GM23338 (cell line): Measurements from ENCODE around the gene ATXN1L. TPM values are rescaled to one million over a fixed set of nuclear protein-coding genes. Genes with fewer than 3 reads are reported as not detected.

Experiments used
- ATAC-seq: fragments of 200-7000 bp; cut with Tn5 transposase; 3 replicates; pipeline ENCODE4 v1.9.1; 2020
- DNase-seq: peaks from one replicate; pipeline ENCODE4 v3.0.0-alpha.2; 2015; ENCODE audit warnings: low spot score
- H2AFZ ChIP-seq: fragments of 200-600 bp; sonication (generic); 2 replicates; pipeline ENCODE4 v1.8.0; 2016; ENCODE audit warnings: antibody characterized with exemption, mild to moderate bottlenecking, moderate library complexity
- H3F3A ChIP-seq: fragments of 200-600 bp; sonication (generic); replicated peaks from 2 replicates; pipeline ENCODE4 v1.8.0; 2017; ENCODE audit warnings: antibody characterized with exemption, mixed run types, low read depth
- H3K27ac ChIP-seq: fragments of 200-600 bp; sonication (generic); 2 replicates; pipeline ENCODE4 v1.6.1; 2016; ENCODE audit warnings: low read depth
- H3K27me3 ChIP-seq: fragments of 200-600 bp; sonication (generic); 2 replicates; pipeline ENCODE4 v1.8.0; 2016; ENCODE audit warnings: mild to moderate bottlenecking, mixed run types, moderate library complexity; ENCODE audit not compliant: insufficient read depth
- H3K36me3 ChIP-seq: fragments of 200-600 bp; sonication (generic); 2 replicates; pipeline ENCODE4 v1.8.0; 2016; ENCODE audit warnings: mild to moderate bottlenecking; ENCODE audit not compliant: insufficient read depth
- H3K4me1 ChIP-seq: fragments of 200-600 bp; sonication (generic); 2 replicates; pipeline ENCODE4 v1.8.0; 2016; ENCODE audit warnings: mild to moderate bottlenecking, moderate library complexity; ENCODE audit not compliant: insufficient read depth
- H3K4me2 ChIP-seq: fragments of 200-600 bp; sonication (generic); 2 replicates; pipeline ENCODE4 v1.7.1; 2017; ENCODE audit warnings: mixed run types
- H3K4me3 ChIP-seq: fragments of 200-600 bp; sonication (generic); 2 replicates; pipeline ENCODE4 v1.6.1; 2016; ENCODE audit warnings: mixed run types
- H3K79me2 ChIP-seq: fragments of 200-600 bp; sonication (generic); replicated peaks from 2 replicates; pipeline ENCODE4 v1.8.0; 2017; ENCODE audit warnings: mild to moderate bottlenecking; ENCODE audit not compliant: insufficient read depth
- H3K9me2 ChIP-seq: fragments of 200-600 bp; sonication (generic); 2 replicates; pipeline ENCODE4 v1.8.0; 2017; ENCODE audit not compliant: insufficient read depth
- H4K20me1 ChIP-seq: fragments of 200-600 bp; sonication (generic); replicated peaks from 2 replicates; pipeline ENCODE4 v1.8.0; 2017; ENCODE audit warnings: mild to moderate bottlenecking; ENCODE audit not compliant: insufficient read depth
- H3K27ac Mint-ChIP-seq: 2 replicates; pipeline ENCODE4 v1.8.0; 2020; ENCODE audit warnings: inconsistent platforms, mild to moderate bottlenecking, moderate library complexity, mixed read lengths
- H3K27me3 Mint-ChIP-seq: 3 replicates; pipeline ENCODE4 v1.8.0; 2022; ENCODE audit warnings: low read depth, mild to moderate bottlenecking, moderate library complexity, mixed read lengths, inconsistent platforms; ENCODE audit not compliant: insufficient read depth, poor library complexity
- H3K36me3 Mint-ChIP-seq: 3 replicates; pipeline ENCODE4 v1.8.0; 2021; ENCODE audit warnings: low read depth, mild to moderate bottlenecking, inconsistent platforms, moderate library complexity, mixed read lengths
- H3K4me1 Mint-ChIP-seq: 3 replicates; pipeline ENCODE4 v1.8.0; 2020; ENCODE audit warnings: mild to moderate bottlenecking, inconsistent platforms, mixed read lengths
- H3K4me3 Mint-ChIP-seq: 3 replicates; pipeline ENCODE4 v1.8.0; 2021; ENCODE audit warnings: moderate library complexity, mild to moderate bottlenecking, inconsistent platforms, mixed read lengths
- H3K9me3 Mint-ChIP-seq: 3 replicates; pipeline ENCODE4 v1.8.0; 2020; ENCODE audit warnings: moderate library complexity, mild to moderate bottlenecking, inconsistent platforms, mixed read lengths
- CREB1 ChIP-seq: fragments of 250-450 bp; sonication (Bioruptor Pico); IDR thresholded peaks from 2 replicates; pipeline ENCODE4 v1.5.0; 2020; ENCODE audit warnings: low read depth, mild to moderate bottlenecking, moderate library complexity
- CTCF ChIP-seq, 2 experiments: fragments of 200-600 bp in 1 of 2; sonication (generic) in 1 of 2; conservative IDR thresholded peaks; 2 replicates each; pipeline versions ENCODE4 v1.5.1 to v1.6.1; 2016 to 2017; ENCODE audit warnings: antibody characterized with exemption in 2 of 2, low read depth in 2 of 2, mild to moderate bottlenecking in 2 of 2, moderate library complexity in 1 of 2
- ETS1 ChIP-seq: IDR thresholded peaks from 2 replicates; pipeline ENCODE4 v1.6.1; 2016; ENCODE audit warnings: antibody characterized with exemption
- EZH2 ChIP-seq: fragments of 200-600 bp; sonication (generic); IDR thresholded peaks from one replicate; pipeline ENCODE4 v1.8.0; 2017; ENCODE audit warnings: antibody characterized with exemption, mild to moderate bottlenecking, low read depth; ENCODE audit not compliant: unreplicated experiment
- EZH2phosphoT487 ChIP-seq: fragments of 200-600 bp; sonication (generic); IDR thresholded peaks from one replicate; pipeline ENCODE4 v1.8.1; 2018; ENCODE audit warnings: antibody characterized with exemption; ENCODE audit not compliant: unreplicated experiment
- JUNB ChIP-seq: IDR thresholded peaks from one replicate; pipeline ENCODE4 v1.6.1; 2016; ENCODE audit warnings: antibody characterized with exemption; ENCODE audit not compliant: unreplicated experiment
- NANOG ChIP-seq: IDR thresholded peaks from 2 replicates; pipeline ENCODE4 v1.6.1; 2016; ENCODE audit warnings: antibody characterized with exemption, borderline replicate concordance
- POLR2AphosphoS5 ChIP-seq: IDR thresholded peaks from 2 replicates; pipeline ENCODE4 v1.6.1; 2016; ENCODE audit warnings: antibody characterized with exemption, low read depth
- REST ChIP-seq: IDR thresholded peaks from one replicate; pipeline ENCODE4 v1.6.1; 2018; ENCODE audit warnings: antibody characterized with exemption; ENCODE audit not compliant: unreplicated experiment
- STAT1 ChIP-seq: IDR thresholded peaks from one replicate; pipeline ENCODE4 v1.6.1; 2016; ENCODE audit warnings: antibody characterized with exemption; ENCODE audit not compliant: unreplicated experiment
- ZNF114 ChIP-seq: fragments of 250-450 bp; sonication (Bioruptor Pico); IDR thresholded peaks from 2 replicates; pipeline ENCODE4 v1.5.0; 2020; ENCODE audit warnings: mild to moderate bottlenecking, moderate library complexity
- ZNF331 ChIP-seq: fragments of 250-450 bp; sonication (Bioruptor Pico); IDR thresholded peaks from 2 replicates; pipeline ENCODE4 v1.5.0; 2020; ENCODE audit warnings: low read depth, mild to moderate bottlenecking, moderate library complexity
- ZNF462 ChIP-seq: fragments of 250-450 bp; sonication (Bioruptor Pico); IDR thresholded peaks from 2 replicates; pipeline ENCODE4 v1.5.0; 2020; ENCODE audit warnings: mild to moderate bottlenecking, moderate library complexity
- polyA plus RNA-seq: library from polyadenylated mRNA; unstranded; fragments of >200 nt; fragmentation: Nextera tagmentation; extraction: Ambion mirVana; gene quantifications from 2 replicates; pipeline ENCODE4 v1.2.1, GENCODE V29; 2016
- total RNA-seq: library from RNA; depleted of rRNA; stranded (reverse); fragments of >200 nt; shearing (Covaris generic); gene quantifications from 2 replicates; pipeline ENCODE4 v1.2.3, GENCODE V29; 2014

ATXN1L gene
- total and polyA plus RNA-seq, 2 experiments from 2014 or later = 8.5 to 22.1 TPM

- no peak for ATAC-seq
Observed at GRCh38 chr16:71904239-71904638, 58.5 kb downstream of the ATXN1L start.

More at GRCh38 chr16:71904239-71904638, 58.5 kb downstream of the ATXN1L start:
- no peak for DNase-seq
- no peaks in the 10 kb centered on the region for H3K9me2 ChIP-seq
- H3K4me1 ChIP-seq = peaks cover 3% of the 10 kb centered on the region; the same call in 1 of the 2 replicates
- no peaks in the 10 kb centered on the region for H3K36me3 ChIP-seq
- H3K79me2 ChIP-seq = peaks cover 100% of the 10 kb centered on the region
- TF ChIP-seq ETS1 (no peak), POLR2AphosphoS5 (no peak), ZNF114 (CRISPR knock-in tag) (no peak), JUNB (no peak), NANOG (no peak), EZH2phosphoT487 (no peak), EZH2 (no peak), CTCF (conservative IDR thresholded peaks at IDR 0.05; ENCODE audit: low read depth in 2 of 2) (no peak), ZNF331 (CRISPR knock-in tag) (no peak), STAT1 (no peak), REST (no peak), CREB1 (CRISPR knock-in tag) (no peak), ZNF462 (CRISPR knock-in tag) (no peak)
- H3K27me3 ChIP-seq = no peaks in the 10 kb centered on the region
- H3K4me2 ChIP-seq = no peak overlapping the region
- H3K9me3 Mint-ChIP-seq = no peaks in the 10 kb centered on the region
- no peak overlapping the region for H3K27ac Mint-ChIP-seq
- peaks cover 99% of the 10 kb centered on the region for H4K20me1 ChIP-seq
- H2AFZ ChIP-seq = no peak overlapping the region
- no peak overlapping the region for H3K4me3 ChIP-seq
- 0 out of 2 replicates have a peak, but pooled peaks cover 3% of the 10 kb centered on the region for H3F3A ChIP-seq
- H3K27me3 Mint-ChIP-seq = no peaks in the 10 kb centered on the region
- H3K4me3 Mint-ChIP-seq = no peak overlapping the region
- peaks cover 7% of the 10 kb centered on the region for H3K4me1 Mint-ChIP-seq
- peaks cover 21% of the 10 kb centered on the region; the same call in 2 of the 3 replicates for H3K36me3 Mint-ChIP-seq
- H3K27ac ChIP-seq = no peak overlapping the region
